ENCODE measurements around the gene SSX5. TPM values are rescaled to one million over a fixed set of nuclear protein-coding genes. Genes with fewer than 3 reads are reported as not detected.
"Not testable (repeated sequence)": the region's sequence is repeated elsewhere in the genome, so short reads cannot be mapped to it uniquely, and the experiment has no call there.

The SSX5 gene, protein sequence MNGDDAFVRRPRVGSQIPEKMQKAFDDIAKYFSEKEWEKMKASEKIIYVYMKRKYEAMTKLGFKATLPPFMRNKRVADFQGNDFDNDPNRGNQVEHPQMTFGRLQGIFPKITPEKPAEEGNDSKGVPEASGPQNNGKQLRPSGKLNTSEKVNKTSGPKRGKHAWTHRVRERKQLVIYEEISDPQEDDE
- total RNA-seq, result not detected

DNA sequence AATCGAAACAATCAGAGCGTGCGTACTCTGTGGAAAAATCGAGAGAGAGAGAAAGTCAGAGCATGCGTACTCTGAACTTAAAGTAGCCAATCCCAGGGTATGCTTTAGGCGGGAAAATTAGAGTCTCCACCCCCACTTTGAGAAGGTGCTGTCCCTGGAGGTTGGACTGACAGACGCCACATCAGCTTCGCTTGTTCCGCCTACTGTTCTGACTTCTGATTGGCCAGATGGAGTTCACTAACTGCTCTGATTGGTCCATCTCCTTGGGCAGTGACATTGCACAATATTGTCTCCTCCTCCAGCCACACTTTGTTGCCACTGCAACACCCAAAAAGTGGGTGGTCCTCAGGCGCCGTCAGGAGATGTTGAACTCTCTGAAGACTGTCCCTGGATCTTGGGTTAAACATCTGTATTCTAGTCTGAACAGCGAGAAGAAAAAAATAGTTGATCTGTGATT is at the start of gene SSX5:
Gene SSX5, minus strand, starts transcription at position 51 of the 457 bp plus-strand sequence. CDS start 1,437 bp downstream, outside the sequence.
- Mint-ChIP-seq H3K4me1 (no peaks in the 10 kb centered on the region), H3K36me3 (ENCODE audit: low read depth) (no peaks in the 10 kb centered on the region), H3K9me3 (no peaks in the 10 kb centered on the region), H3K27me3 (no peaks in the 10 kb centered on the region), H3K4me3 (no peak within 1 kb of the TSS), H3K27ac (no peak within 1 kb of the TSS)
- CTCF ChIA-PET, result no interaction called here
- POLR2A ChIA-PET, result no interaction called here
- no peak for DNase-seq

DNA sequence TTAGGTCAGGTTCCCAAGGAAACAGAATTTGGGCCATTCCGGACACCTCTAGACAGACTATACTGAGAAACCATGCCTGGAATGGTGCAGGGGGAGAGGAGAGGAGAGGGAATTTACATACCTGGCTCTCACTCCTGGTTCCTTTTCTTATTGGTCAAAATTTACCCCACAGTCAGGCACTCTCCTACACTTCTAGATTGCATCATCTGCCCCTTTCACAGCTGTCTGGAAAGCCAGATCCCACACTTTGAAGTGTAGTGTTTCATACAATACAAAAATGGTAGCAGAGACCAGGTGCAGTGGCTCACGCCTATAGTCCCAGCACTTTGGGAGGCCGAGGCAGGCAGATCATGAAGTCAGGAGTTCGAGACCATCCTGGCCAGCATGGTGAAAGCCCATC is 27.6 kb upstream of the SSX5 start:
- H3K4me3 Mint-ChIP-seq; H3K27me3 Mint-ChIP-seq; H3K9me3 Mint-ChIP-seq; DNase-seq; H3K36me3 Mint-ChIP-seq (ENCODE audit: low read depth); H3K4me1 Mint-ChIP-seq; H3K27ac Mint-ChIP-seq; POLR2A ChIA-PET; CTCF ChIA-PET: not testable (repeated sequence)

DNA sequence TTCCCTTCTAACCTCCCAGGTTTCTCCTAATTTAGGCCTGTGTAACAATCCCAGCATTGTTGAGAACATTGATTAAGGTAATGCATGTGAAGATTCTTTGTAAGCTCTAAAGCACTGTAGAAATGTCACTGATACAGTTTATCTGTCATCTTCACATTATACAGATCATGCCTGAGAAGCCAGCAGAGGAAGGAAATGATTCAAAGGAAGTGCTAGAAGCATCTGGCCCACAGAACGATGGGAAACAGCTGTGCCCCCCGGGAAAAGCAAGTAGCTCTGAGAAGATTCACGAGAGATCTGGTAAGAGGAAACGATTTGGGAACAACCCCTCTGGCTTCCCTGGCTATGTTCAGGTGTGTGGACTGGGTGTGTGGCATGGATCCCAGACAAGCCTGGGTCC is 17.7 kb upstream of the SSX5 start:
- DNase-seq; H3K4me1 Mint-ChIP-seq; H3K9me3 Mint-ChIP-seq; H3K27me3 Mint-ChIP-seq; H3K27ac Mint-ChIP-seq; CTCF ChIA-PET; POLR2A ChIA-PET; H3K4me3 Mint-ChIP-seq; H3K36me3 Mint-ChIP-seq (ENCODE audit: low read depth): not testable (repeated sequence)

DNA sequence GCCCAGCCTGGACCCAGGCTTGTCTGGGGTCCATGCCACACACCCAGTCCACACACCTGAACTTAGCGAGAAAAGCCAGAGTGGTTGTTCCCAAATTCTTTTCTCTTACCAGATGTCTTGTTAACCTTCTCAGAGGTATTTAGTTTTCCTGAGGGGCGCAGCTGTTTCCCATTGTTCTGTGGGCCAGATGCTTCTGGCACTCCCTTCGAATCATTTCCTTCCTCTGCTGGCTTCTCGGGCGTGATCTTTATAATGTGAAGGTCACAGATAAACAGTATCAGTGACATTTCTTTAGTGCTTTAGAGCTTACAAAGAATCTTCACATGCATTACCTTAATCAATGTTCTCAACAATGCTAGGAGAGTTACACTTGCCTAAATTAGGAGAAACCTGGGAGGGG is 6.6 kb downstream of the SSX5 start:
- CTCF ChIA-PET; H3K27ac Mint-ChIP-seq; H3K4me3 Mint-ChIP-seq; DNase-seq; H3K36me3 Mint-ChIP-seq (ENCODE audit: low read depth); H3K4me1 Mint-ChIP-seq; H3K9me3 Mint-ChIP-seq; H3K27me3 Mint-ChIP-seq; POLR2A ChIA-PET: not testable (repeated sequence)

DNA sequence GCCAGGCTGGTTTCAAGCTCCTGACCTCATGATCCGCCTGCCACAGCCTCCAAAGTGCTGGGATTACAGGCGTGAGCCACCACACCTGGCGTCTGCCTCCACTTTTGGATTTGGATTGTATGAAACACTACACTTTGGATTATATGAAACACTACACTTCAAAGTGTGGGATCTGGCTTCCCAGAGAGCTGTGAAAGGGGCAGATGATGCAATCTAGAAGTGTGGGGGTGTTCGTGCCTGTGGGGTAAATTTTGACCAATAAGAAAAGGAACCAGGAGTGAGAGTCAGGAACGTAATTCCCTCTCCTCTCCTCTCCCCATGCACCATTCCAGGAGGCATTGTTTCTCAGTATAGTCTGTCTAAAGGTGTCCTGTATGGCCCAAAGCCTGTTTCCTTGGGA is 14.7 kb downstream of the SSX5 start:
- H3K27ac Mint-ChIP-seq; POLR2A ChIA-PET; H3K36me3 Mint-ChIP-seq (ENCODE audit: low read depth); H3K9me3 Mint-ChIP-seq; CTCF ChIA-PET; H3K4me3 Mint-ChIP-seq; H3K27me3 Mint-ChIP-seq; DNase-seq; H3K4me1 Mint-ChIP-seq: not testable (repeated sequence)

DNA sequence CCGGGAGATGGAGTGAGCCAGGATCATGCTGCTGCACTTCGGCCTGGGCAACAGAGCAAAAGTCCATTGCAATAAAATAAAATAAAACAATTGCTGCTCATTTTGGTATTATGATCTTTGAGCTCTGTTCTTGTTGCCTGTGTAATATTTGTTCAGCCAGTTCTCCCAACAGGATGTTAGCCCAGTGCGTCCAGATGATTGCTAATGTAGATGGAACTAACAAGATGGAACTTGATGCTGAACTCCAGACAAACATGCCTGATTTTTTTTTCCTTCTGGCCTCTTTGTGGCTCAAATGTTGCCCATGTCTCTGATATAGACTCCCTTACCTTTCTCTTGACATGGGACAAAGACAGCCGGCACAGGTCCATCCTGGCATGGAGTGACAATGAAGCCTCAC is 15.8 kb downstream of the SSX5 start:
- H3K36me3 Mint-ChIP-seq (ENCODE audit: low read depth), result no peaks in the 10 kb centered on the region
- peaks cover 5% of the 10 kb centered on the region for H3K27me3 Mint-ChIP-seq
- ChIA-PET POLR2A (no interaction called here), CTCF (no interaction called here)
- no peaks in the 10 kb centered on the region for H3K9me3 Mint-ChIP-seq
- no peak for DNase-seq
- no peak overlapping the region for H3K4me3 Mint-ChIP-seq
- H3K27ac Mint-ChIP-seq, result no peak overlapping the region
- H3K4me1 Mint-ChIP-seq, result no peaks in the 10 kb centered on the region

DNA sequence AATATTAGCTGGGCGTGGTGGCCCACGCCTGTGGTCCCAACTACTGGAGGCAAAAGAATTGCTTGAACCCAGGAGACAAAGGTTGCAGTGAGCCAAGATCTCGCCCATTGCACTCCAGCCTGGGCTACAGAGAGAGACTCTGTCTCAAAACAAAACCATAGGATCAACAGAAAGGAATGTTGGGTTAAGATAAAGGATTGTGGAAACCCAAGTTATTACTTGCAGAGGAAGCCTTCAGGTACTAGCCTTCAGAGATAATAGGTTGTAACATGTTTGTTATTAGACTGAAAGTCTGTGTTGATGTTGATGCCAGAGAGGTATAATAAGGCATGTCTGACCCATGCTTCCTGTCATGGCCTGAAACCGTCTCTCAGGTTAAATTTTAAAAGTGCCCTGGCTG is 16.9 kb downstream of the SSX5 start:
- H3K4me1 Mint-ChIP-seq, result no peaks in the 10 kb centered on the region
- no peak for DNase-seq
- ChIA-PET CTCF (no interaction called here), POLR2A (no interaction called here)
- H3K36me3 Mint-ChIP-seq (ENCODE audit: low read depth), result no peaks in the 10 kb centered on the region
- peaks cover 1% of the 10 kb centered on the region for H3K27me3 Mint-ChIP-seq
- H3K4me3 Mint-ChIP-seq, result no peak overlapping the region
- no peaks in the 10 kb centered on the region for H3K9me3 Mint-ChIP-seq
- no peak overlapping the region for H3K27ac Mint-ChIP-seq

DNA sequence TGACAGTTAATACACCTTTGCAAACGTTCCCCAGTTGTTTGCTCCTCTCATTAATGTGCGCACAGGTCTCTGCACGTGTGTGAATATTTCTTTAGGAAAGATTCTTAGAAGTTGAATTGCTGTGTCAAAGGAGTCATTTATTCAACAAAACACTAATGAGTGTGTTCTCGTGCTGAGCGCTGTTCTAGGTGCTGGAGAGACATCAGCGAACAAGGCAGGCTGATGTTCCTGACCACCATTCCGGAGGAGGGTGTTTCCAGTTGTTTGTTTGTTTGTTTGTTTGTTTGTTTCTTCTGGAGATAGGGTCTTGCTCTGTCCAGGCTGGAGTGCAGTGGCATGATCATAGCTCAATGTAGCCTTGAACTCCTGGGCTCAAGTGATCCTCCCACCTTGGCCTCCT is 30.3 kb downstream of the SSX5 start:
- H3K4me3 Mint-ChIP-seq; H3K27me3 Mint-ChIP-seq; CTCF ChIA-PET; DNase-seq; POLR2A ChIA-PET; H3K9me3 Mint-ChIP-seq; H3K4me1 Mint-ChIP-seq; H3K27ac Mint-ChIP-seq; H3K36me3 Mint-ChIP-seq (ENCODE audit: low read depth): not testable (repeated sequence)

DNA sequence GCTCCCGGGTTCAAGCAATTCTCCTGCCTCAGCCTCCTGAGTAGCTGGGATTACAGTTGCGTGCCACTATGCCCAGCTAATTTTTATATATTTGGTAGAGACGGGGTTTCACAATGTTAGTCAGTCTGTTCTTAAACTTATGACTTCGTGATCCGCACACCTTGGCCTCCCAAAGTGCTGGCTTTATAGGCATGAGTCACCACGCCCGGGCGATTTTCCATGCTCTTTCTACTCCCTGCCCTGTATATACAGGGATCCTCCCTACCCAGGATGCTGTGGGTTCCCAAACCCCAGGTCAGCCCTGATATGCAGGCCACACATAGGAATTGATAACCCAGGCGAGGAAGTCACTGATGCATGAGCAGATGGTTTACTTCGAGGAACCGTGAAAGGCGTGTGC is 31.4 kb downstream of the SSX5 start:
- CTCF ChIA-PET, result no interaction called here
- Mint-ChIP-seq H3K36me3 (ENCODE audit: low read depth) (no peaks in the 10 kb centered on the region), H3K27ac (no peak overlapping the region), H3K4me1 (no peaks in the 10 kb centered on the region), H3K27me3 (peaks cover 2% of the 10 kb centered on the region), H3K4me3 (no peak overlapping the region), H3K9me3 (no peaks in the 10 kb centered on the region)
- POLR2A ChIA-PET, result no interaction called here
- DNase-seq, result no peak

DNA sequence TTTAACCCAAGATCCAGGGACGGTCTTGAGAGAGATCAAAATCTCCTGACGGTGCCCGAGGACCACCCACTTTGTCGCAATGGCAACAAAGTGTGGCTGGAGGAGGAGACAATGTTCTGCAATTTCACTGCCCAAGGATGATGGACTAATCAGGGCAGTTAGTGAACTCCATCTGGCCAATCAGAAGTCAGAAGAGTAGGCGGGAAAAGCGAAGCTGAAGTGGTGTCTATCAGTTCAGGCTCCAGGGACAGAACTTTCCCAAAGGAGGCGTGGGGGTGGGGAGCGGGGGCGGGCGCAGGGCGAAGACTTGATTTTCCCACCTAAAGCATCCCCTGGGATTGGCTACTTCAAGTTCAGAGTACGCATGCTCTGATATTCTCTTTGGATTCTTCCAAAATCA is 40.6 kb downstream of the SSX5 start:
- Mint-ChIP-seq H3K4me3 (no peak overlapping the region), H3K27me3 (peaks cover 4% of the 10 kb centered on the region), H3K36me3 (ENCODE audit: low read depth) (no peaks in the 10 kb centered on the region), H3K4me1 (no peaks in the 10 kb centered on the region), H3K27ac (no peak overlapping the region), H3K9me3 (no peaks in the 10 kb centered on the region)
- ChIA-PET CTCF (no interaction called here), POLR2A (no interaction called here)
- no peak for DNase-seq

DNA sequence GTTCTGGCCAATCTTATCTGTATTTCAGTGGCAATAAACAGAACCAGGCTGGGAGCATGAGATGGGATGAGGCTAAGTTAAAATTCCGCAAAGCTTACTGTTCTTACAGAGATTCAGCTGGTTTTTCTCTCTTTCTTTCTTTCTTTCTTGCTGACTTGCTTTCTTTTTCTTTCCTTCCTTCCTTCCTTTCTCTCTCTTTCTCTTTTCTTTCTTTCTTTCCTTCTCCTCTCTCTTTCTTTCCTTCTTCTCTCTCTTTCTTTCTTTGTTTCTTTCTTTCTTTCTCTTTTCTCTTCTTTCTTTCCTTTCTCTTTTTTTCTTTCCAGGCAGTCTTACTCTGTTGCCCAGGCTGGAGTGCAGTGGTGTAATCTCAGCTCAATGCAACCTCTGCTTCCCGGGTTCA is 41.8 kb downstream of the SSX5 start:
- H3K27me3 Mint-ChIP-seq, result no peaks in the 10 kb centered on the region
- H3K27ac Mint-ChIP-seq, result no peak overlapping the region
- no peak for DNase-seq
- no peak overlapping the region for H3K4me3 Mint-ChIP-seq
- H3K4me1 Mint-ChIP-seq, result no peaks in the 10 kb centered on the region
- CTCF ChIA-PET, result no interaction called here
- H3K9me3 Mint-ChIP-seq, result no peaks in the 10 kb centered on the region
- POLR2A ChIA-PET, result no interaction called here
- no peaks in the 10 kb centered on the region for H3K36me3 Mint-ChIP-seq (ENCODE audit: low read depth)

DNA sequence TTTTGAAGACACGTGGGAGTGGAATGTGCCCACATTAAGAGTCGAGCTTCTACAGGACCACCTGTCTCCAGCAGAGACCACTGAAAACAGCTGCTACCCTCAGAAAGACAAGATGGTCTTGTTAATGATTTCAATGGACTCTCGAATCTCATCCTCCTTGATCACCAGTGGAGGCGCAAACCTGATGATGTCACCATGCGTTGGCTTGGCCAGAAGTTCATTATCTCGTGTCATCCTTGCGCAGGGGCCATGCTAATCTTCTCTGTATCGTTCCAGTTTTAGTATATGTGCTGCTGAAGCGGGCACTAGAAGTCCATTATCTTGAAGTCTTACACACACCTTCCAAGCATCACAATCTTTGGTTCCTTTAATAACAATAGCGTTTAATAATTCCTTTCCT is 42.8 kb downstream of the SSX5 start:
- Mint-ChIP-seq H3K36me3 (ENCODE audit: low read depth) (no peaks in the 10 kb centered on the region), H3K27me3 (no peaks in the 10 kb centered on the region), H3K9me3 (no peaks in the 10 kb centered on the region), H3K4me1 (no peaks in the 10 kb centered on the region), H3K4me3 (no peak overlapping the region), H3K27ac (no peak overlapping the region)
- ChIA-PET CTCF (no interaction called here), POLR2A (no interaction called here)
- DNase-seq, result no peak

DNA sequence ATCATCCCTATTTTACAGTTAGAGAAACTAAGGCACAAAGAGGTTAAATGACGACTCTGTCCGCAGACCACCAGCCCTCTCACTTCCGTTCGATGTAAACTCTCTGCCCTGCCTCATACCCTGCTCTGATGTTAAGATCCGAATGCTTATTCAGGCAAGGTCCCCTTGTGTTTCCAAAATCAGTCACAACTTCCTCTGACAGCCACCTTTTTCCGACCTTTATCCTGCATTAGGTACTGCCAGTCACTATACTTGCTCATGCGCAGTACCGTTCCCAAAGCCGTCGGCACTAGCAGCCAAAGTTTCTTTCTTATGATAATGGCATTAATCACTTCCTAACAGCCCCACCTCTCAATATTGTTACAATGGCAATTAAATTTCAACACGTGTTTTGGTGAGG is 53.9 kb downstream of the SSX5 start:
- H3K4me3 Mint-ChIP-seq, POLR2A ChIA-PET: not testable (repeated sequence)

DNA sequence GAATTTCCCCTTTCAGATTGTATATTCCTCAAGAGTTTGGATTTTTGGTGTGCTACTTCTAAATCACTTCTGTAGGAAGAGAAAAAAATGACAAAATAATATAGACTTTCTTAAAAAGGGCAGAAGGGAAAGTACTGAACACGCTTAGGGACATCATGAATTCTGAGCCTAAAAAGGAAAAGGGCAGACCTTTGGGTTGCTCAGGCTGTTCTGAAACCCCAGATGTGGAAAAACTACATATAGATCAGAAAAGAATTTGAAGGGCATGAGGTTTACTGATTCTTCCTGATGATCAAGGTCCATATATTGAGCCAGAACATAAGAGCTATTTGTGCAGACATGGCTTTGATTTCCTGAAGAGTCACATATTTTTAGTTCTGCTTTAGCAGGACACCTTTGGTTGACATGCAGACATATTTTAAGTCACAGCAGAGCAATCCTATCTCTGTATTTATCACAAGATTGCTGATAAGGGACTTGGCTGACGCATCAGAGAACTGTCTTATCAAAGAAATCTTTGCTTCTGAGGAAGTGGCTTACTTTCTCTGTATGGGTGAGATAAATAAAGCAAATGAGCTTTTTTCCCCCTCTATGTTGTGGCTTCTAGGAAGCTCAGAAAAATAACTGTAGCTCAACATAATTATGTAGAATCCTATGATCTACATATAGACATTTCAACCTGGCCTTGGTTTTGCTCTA is 54.6 kb downstream of the SSX5 start:
- H3K27me3 Mint-ChIP-seq; H3K4me3 Mint-ChIP-seq; CTCF ChIA-PET; H3K36me3 Mint-ChIP-seq (ENCODE audit: low read depth); H3K4me1 Mint-ChIP-seq; DNase-seq; H3K27ac Mint-ChIP-seq; POLR2A ChIA-PET; H3K9me3 Mint-ChIP-seq: not testable (repeated sequence)

More for the DNA sequence above, 53.9 kb downstream of the SSX5 start:
- H3K4me1 Mint-ChIP-seq; CTCF ChIA-PET; H3K27ac Mint-ChIP-seq; H3K27me3 Mint-ChIP-seq; H3K36me3 Mint-ChIP-seq (ENCODE audit: low read depth); H3K9me3 Mint-ChIP-seq: not testable (repeated sequence)
- DNase-seq, result peak; percentile 16
